ENCODE measurements around the gene TLDC2. TPM values are rescaled to one million over a fixed set of nuclear protein-coding genes. Genes with fewer than 3 reads are reported as not detected.
A peak's percentile ranks its signal among the peaks of the same experiment; 100 is the strongest.
"Not testable (repeated sequence)": the region's sequence is repeated elsewhere in the genome, so short reads cannot be mapped to it uniquely, and the experiment has no call there.

Gene TLDC2
- total and polyA plus RNA-seq, 2 donors (not counting 1 experiment from before 2014, with no cell fraction given): under 0.01 to 0.09 TPM

DNA sequence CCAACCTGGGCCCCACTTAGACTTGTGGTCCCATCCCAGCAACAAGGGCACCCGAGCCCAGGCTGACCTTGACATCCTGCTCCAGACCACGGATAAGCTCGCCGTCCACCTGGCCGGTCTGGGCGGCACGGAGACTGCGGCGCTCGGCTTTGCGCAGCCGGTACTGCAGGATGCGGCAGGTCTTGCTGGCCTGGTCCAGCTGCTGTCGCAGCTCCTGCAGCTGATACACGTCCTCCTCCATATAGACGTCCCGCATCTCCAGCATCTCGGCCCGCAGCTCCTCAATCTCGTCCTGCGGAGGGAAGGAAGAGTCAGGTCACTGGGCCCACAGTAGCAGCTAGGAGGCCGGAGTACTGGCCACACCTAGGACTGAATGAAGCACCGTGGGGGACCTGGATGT, 36.8 kb upstream of the TLDC2 start:
- no peak overlapping the region for H3K9ac ChIP-seq (ENCODE audit: insufficient read depth, low read length)
- peaks cover 14% of the 10 kb centered on the region for H3K36me3 ChIP-seq (ENCODE audit: control insufficient read depth, insufficient read depth, low read length)
- H3K79me2 ChIP-seq (ENCODE audit: control insufficient read depth, insufficient read depth, low read length): peaks cover 38% of the 10 kb centered on the region
- H4K20me1 ChIP-seq (ENCODE audit: control insufficient read depth, extremely low read depth, insufficient read depth, low read length): no peaks in the 10 kb centered on the region
- H3K4me1 ChIP-seq (ENCODE audit: control insufficient read depth, extremely low read depth, insufficient read depth, low read length): peaks cover 29% of the 10 kb centered on the region
- TF ChIP-seq EZH2 (IDR thresholded peaks at IDR 0.05; ENCODE audit: low read length, missing control alignments): no peak
- TF ChIP-seq, protein P1, sequence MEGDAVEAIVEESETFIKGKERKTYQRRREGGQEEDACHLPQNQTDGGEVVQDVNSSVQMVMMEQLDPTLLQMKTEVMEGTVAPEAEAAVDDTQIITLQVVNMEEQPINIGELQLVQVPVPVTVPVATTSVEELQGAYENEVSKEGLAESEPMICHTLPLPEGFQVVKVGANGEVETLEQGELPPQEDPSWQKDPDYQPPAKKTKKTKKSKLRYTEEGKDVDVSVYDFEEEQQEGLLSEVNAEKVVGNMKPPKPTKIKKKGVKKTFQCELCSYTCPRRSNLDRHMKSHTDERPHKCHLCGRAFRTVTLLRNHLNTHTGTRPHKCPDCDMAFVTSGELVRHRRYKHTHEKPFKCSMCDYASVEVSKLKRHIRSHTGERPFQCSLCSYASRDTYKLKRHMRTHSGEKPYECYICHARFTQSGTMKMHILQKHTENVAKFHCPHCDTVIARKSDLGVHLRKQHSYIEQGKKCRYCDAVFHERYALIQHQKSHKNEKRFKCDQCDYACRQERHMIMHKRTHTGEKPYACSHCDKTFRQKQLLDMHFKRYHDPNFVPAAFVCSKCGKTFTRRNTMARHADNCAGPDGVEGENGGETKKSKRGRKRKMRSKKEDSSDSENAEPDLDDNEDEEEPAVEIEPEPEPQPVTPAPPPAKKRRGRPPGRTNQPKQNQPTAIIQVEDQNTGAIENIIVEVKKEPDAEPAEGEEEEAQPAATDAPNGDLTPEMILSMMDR (conservative IDR thresholded peaks at IDR 0.05 in 1 of 2, IDR thresholded peaks at IDR 0.05 in 1 of 2; ENCODE audit: low read depth in 1 of 2, low read length in 2 of 2): no peak
- no peaks in the 10 kb centered on the region for H3K9me3 ChIP-seq (ENCODE audit: control insufficient read depth, insufficient read depth, low read depth, low read length)
- H3K4me2 ChIP-seq (ENCODE audit: extremely low read depth, insufficient read depth, low read length): no peak overlapping the region
- H3K4me3 ChIP-seq (replicated peaks in 1 of 4; ENCODE audit: control extremely low read depth in 1 of 4, insufficient read depth in 1 of 4, low read depth in 3 of 4, low read length in 4 of 4): no peak overlapping the region
- no peak overlapping the region for H3K27ac ChIP-seq (ENCODE audit: insufficient read depth, low read length)
- H3K27me3 ChIP-seq (ENCODE audit: control insufficient read depth, insufficient read depth, low read length): no peaks in the 10 kb centered on the region
- no peak for DNase-seq (ENCODE audit: low read depth in 2 of 2)
- no peak overlapping the region for H2AFZ ChIP-seq (ENCODE audit: low read length)

DNA sequence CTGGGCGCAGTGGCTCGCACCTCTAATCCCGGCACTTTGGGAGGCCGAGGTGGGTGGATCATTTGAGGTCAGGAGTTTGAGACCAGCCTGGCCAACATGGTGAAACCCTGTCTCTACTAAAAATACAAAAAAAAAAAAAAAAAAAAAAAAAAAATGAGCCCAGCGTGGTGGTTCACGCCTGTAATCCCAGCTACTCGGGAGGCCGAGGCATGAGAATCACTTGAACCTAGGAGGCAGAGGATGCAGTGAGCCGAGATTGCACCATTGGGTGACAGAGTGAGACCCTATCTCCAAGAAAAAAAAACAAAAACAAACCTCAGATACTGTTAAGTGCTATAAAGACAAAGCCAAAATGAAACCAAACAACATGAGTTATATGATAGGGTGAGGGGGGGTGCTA, 34.9 kb upstream of the TLDC2 start:
- H3K4me2 ChIP-seq (ENCODE audit: extremely low read depth, insufficient read depth, low read length); H2AFZ ChIP-seq (ENCODE audit: low read length); H3K27me3 ChIP-seq (ENCODE audit: control insufficient read depth, insufficient read depth, low read length); H3K4me3 ChIP-seq (replicated peaks in 1 of 4; ENCODE audit: control extremely low read depth in 1 of 4, insufficient read depth in 1 of 4, low read depth in 3 of 4, low read length in 4 of 4); H3K9ac ChIP-seq (ENCODE audit: insufficient read depth, low read length); H3K9me3 ChIP-seq (ENCODE audit: control insufficient read depth, insufficient read depth, low read depth, low read length); H4K20me1 ChIP-seq (ENCODE audit: control insufficient read depth, extremely low read depth, insufficient read depth, low read length); DNase-seq (ENCODE audit: low read depth in 2 of 2): not testable (repeated sequence)
- Histone ChIP-seq H3K36me3 (ENCODE audit: control insufficient read depth, insufficient read depth, low read length) (peaks cover 13% of the 10 kb centered on the region), H3K4me1 (ENCODE audit: control insufficient read depth, extremely low read depth, insufficient read depth, low read length) (peaks cover 24% of the 10 kb centered on the region), H3K79me2 (ENCODE audit: control insufficient read depth, insufficient read depth, low read length) (peaks cover 45% of the 10 kb centered on the region), H3K27ac (ENCODE audit: insufficient read depth, low read length) (peak overlapping the region; percentile 57)

DNA sequence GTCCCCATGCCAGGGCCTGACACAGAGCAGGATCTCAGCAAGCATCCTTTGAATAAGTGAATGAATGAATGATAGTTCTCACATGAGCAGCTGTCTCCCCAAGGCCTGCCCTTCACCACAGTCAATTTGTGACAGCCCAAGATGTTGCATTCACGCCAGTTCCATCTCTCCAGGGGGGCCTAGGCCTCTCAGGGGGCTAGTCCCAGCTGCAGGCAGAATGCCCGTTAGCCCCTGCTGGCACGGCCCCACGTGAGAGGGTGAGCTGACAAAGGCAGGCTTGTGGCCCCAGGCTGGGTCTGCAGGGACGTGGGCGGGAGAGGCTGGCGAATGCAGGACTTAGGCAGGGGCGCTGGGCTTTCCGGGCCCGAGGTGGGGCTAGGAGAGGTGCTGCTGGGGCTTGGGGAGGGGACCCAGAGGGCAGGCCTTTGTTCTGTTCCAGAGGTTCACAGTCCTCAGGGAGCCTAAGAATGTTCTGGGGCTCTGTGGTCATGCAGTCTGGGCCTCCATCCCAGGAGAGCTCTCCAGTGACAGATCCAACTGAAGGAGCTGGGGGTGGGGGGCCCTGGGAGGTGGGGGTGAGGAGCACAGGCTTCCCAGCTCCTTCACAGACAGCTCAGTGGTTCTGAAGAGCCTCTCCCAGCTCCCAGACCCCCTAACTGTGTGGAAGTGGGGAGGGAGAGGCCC, 30.5 kb upstream of the TLDC2 start:
- Histone ChIP-seq H3K9me3 (ENCODE audit: control insufficient read depth, insufficient read depth, low read depth, low read length) (no peaks in the 10 kb centered on the region), H3K4me2 (ENCODE audit: extremely low read depth, insufficient read depth, low read length) (no peak overlapping the region), H3K36me3 (ENCODE audit: control insufficient read depth, insufficient read depth, low read length) (no peaks in the 10 kb centered on the region), H3K9ac (ENCODE audit: insufficient read depth, low read length) (no peak overlapping the region), H3K4me1 (ENCODE audit: control insufficient read depth, extremely low read depth, insufficient read depth, low read length) (peaks cover 50% of the 10 kb centered on the region), H2AFZ (ENCODE audit: low read length) (no peak overlapping the region), H3K4me3 (replicated peaks in 1 of 4; ENCODE audit: control extremely low read depth in 1 of 4, insufficient read depth in 1 of 4, low read depth in 3 of 4, low read length in 4 of 4) (no peak overlapping the region), H3K79me2 (ENCODE audit: control insufficient read depth, insufficient read depth, low read length) (peaks cover 58% of the 10 kb centered on the region), H3K27ac (ENCODE audit: insufficient read depth, low read length) (peak overlapping the region; percentile 97), H4K20me1 (ENCODE audit: control insufficient read depth, extremely low read depth, insufficient read depth, low read length) (no peaks in the 10 kb centered on the region), H3K27me3 (ENCODE audit: control insufficient read depth, insufficient read depth, low read length) (no peaks in the 10 kb centered on the region)
- no peak for DNase-seq (ENCODE audit: low read depth in 2 of 2)
- no peak for TF ChIP-seq EZH2 (IDR thresholded peaks at IDR 0.05; ENCODE audit: low read length, missing control alignments)
- TF ChIP-seq, protein P1 (conservative IDR thresholded peaks at IDR 0.05 in 1 of 2, IDR thresholded peaks at IDR 0.05 in 1 of 2; ENCODE audit: low read depth in 1 of 2, low read length in 2 of 2): no peak
